PFSK-1 (cell line): ENCODE data around the gene MRS2.

Experiments
- FOXP2 ChIP-seq: optimal IDR thresholded peaks from 2 replicates; pipeline ENCODE3; 2011; ENCODE audit warnings: borderline replicate concordance, control low read depth, inconsistent platforms; ENCODE audit not compliant: insufficient read depth; ENCODE audit errors: extremely low read length, extremely low read depth
- POLR2AphosphoS5 ChIP-seq: IDR thresholded peaks from 2 replicates; pipeline ENCODE4 v1.6.1; 2012; ENCODE audit warnings: low read depth, mild to moderate bottlenecking, control low read depth, low read length, moderate library complexity
- REST ChIP-seq, 2 experiments: IDR thresholded peaks; 2 replicates each; pipeline versions ENCODE4 v1.6.1 to v1.8.0; 2011 to 2012; ENCODE audit warnings: low read depth in 2 of 2, low read length in 2 of 2, control low read depth in 1 of 2, inconsistent platforms in 1 of 2, mild to moderate bottlenecking in 1 of 2, moderate library complexity in 1 of 2; ENCODE audit not compliant: insufficient read depth in 1 of 2
- SIN3A ChIP-seq: IDR thresholded peaks from 2 replicates; pipeline ENCODE4 v1.6.1; 2012; ENCODE audit warnings: mild to moderate bottlenecking, low read length, moderate library complexity, borderline replicate concordance; ENCODE audit not compliant: insufficient read depth
- TAF1 ChIP-seq: IDR thresholded peaks from 2 replicates; pipeline ENCODE4 v1.6.1; 2012; ENCODE audit warnings: low read length, control low read depth, borderline replicate concordance; ENCODE audit not compliant: insufficient read depth

MRS2 gene

DNA sequence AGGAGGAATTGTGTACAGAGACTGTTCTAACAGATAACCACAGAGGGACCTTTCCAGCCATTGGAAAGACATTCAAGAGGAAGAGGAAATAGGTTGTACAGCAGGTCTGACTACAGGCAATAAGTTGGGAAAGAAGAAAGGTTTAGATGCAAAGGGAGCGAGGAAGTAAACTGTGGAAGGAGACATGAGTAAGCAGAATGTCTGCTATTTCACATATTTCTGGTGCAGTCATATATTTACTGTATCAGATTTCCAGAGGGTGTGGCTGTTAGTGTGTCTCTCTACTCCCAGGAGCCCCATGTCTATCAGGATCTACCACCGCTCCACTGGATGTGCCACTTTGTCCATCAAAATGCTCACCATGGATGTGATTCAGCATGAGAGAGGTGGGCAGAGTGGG lies 25.9 kb downstream of the MRS2 start:
- TF ChIP-seq SIN3A, result no peak
- TF ChIP-seq FOXP2, result no peak
- no peak for TF ChIP-seq REST (IDR thresholded peaks at IDR 0.05; ENCODE audit: insufficient read depth in 1 of 2, low read depth in 2 of 2, low read length in 2 of 2)
- no peak for TF ChIP-seq TAF1
- TF ChIP-seq POLR2AphosphoS5, result no peak

- TF ChIP-seq TAF1 (no peak), POLR2AphosphoS5 (no peak), SIN3A (no peak)
Measured at GRCh38 chr6:24429146-24429545, 26.4 kb downstream of the MRS2 start.

- TF ChIP-seq REST (IDR thresholded peaks at IDR 0.05; ENCODE audit: insufficient read depth in 1 of 2, low read depth in 2 of 2, low read length in 2 of 2) (no peak), FOXP2 (no peak), TAF1 (no peak), SIN3A (no peak), POLR2AphosphoS5 (no peak)
Measured at GRCh38 chr6:24430086-24430485, 27.4 kb downstream of the MRS2 start.

- no peak for TF ChIP-seq POLR2AphosphoS5
- no peak for TF ChIP-seq TAF1
- TF ChIP-seq REST (IDR thresholded peaks at IDR 0.05; ENCODE audit: insufficient read depth in 1 of 2, low read depth in 2 of 2, low read length in 2 of 2), result no peak
- no peak for TF ChIP-seq FOXP2
- no peak for TF ChIP-seq SIN3A
Measured at GRCh38 chr6:24431045-24431451, 28.3 kb downstream of the MRS2 start.

GRCh38 chr6:24432611-24433010 lies 29.9 kb downstream of the MRS2 start:
- TF ChIP-seq TAF1 (no peak), REST (IDR thresholded peaks at IDR 0.05; ENCODE audit: insufficient read depth in 1 of 2, low read depth in 2 of 2, low read length in 2 of 2) (no peak), POLR2AphosphoS5 (no peak), FOXP2 (no peak), SIN3A (no peak)
